ENCODE results near the gene RPRD1B. TPM values are rescaled to one million over a fixed set of nuclear protein-coding genes. Genes with fewer than 3 reads are reported as not detected.

The RPRD1B gene
- total RNA-seq, 1 experiment from 2014 or later, result 23.3 TPM

DNA sequence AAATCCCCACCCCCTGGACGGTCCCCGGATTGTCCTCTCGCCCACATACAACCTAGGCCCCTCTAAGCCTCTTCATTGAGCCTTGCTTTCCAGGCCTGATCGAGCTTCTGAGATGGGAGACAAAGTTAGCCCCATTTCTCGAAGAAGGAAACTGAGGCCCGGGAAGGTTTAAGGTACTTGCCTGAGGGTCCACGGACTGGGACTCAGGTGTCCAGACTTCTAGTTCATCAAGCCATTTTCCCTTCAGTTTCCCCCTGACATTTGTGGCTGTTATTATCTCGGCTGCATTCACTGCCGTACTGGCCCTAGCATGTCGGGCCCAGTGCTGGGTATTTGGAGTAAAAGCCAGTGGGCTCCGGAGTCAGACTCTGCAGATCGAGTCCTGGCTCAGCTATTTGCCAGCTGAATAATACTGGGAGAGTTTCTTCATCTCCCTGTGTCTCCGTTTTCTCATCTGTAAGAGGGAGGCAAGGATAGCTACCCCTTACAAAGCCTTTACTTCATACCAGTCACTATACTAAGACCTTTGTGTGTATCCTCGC, 633 bp downstream of the RPRD1B start:
- no peak for DNase-seq (ENCODE audit: extremely low read depth, low read depth)

DNA sequence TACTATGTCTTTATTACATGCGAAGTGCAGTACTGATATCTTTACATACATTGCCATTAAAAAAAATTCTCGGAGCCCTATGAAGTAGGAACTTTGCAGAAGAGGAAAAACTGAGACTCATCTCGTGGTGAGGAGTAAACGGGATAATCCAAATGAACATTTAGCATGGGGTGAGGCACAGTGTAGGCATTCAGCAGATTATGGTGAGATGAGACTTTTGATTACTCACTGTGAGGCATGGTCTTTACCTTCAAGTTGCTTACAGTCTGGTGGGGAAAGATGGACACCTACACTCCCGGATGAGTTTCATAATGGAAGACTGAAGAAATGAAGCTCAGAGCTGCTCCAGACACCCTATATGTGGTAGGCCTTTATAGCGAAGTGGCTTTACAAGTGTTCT, 1.4 kb downstream of the RPRD1B start:
- no peak for DNase-seq (ENCODE audit: extremely low read depth, low read depth)

DNA sequence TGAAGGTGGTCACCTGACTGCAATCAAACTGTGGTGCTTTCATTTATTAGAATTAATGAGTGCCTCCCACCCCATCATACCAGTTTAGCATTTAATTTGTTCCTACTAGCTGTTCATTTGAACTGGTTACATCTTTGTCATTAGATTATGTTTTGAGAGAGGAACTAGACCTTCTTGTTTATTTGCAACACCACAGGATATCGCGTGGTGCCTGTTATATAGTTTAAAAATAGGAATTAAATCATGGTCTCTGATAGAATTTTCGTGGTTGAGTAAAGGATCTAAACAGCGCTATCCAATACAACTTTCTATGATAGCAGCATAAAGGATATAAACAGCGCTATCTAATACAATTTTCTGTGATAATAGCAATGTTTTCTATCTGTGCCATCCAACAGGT, 2.8 kb downstream of the RPRD1B start:
- DNase-seq (ENCODE audit: extremely low read depth, low read depth), result no peak

DNA sequence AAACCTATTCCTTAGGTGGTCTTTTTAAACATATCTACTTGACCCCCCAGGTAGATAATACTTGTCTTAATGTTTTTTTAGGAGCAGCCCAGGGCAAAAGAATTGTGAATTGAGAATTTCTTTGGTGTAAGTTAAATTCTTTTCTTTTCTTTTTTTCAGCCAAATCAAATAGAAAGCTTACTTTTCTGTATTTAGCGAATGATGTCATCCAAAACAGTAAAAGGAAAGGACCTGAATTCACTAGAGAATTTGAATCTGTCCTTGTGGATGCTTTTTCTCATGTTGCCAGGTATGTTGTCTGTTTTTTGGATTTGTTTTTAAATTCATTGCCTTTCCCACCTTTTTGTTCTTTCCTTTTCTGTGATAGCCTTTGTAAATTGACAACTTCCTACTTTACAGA, 6.7 kb downstream of the RPRD1B start:
- DNase-seq (ENCODE audit: extremely low read depth, low read depth), result no peak

DNA sequence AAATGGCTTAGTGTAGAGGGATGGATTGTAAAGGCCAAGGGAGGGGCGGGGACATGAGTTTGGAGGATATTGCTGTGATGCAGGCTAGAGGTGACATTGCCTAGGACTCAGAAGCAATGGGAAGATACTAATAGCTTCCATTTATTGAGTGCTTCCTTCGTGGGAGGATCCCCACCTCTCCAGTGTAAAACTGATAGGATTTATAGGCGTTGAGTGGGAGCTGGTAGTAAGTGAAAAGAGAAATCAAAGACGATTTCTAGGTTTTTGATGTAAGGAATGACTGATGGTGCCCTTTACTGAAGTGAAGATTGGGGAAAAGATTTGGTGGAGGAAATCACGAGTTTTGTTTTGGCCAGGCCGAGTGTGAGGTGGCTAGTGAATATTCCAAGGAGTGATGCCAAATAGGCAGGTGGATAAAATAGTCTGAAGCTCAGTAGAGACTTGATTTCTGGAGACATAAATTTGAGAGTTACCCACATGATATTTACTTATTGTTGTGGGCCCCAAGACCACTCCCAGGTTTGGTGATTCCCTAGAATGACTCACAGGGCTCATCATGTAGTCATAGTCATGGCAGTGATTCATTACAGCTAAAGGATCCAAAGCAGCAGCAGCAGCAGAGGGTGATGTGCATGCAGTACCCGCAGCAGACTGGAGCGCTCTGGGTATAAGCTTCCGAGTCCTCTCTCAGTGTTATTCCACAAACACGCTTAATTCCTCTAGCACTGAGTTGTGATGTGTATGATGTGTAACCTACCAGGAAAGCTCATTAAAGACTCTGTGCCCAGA, 10.2 kb downstream of the RPRD1B start:
- DNase-seq (ENCODE audit: extremely low read depth, low read depth), result no peak

DNA sequence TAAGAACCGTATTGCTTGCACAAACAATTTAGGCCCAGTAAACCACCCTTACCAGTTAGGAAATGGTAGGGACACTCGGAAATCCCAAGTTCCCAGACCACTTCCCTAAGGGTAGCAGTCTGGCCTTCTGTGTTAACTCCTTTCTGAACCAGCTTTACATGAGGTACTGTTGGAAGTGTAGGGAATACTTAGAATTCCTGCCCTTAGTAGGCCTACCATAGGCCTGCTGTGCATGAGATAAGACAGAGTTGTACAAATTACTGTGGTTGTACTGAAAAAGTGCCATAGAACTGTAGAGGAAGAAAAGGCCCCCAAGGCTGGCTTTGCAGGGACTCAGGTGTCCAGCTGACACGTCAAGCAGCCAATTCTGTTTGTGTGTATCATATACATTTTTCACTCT, 11.1 kb downstream of the RPRD1B start:
- DNase-seq (ENCODE audit: extremely low read depth, low read depth), result no peak

DNA sequence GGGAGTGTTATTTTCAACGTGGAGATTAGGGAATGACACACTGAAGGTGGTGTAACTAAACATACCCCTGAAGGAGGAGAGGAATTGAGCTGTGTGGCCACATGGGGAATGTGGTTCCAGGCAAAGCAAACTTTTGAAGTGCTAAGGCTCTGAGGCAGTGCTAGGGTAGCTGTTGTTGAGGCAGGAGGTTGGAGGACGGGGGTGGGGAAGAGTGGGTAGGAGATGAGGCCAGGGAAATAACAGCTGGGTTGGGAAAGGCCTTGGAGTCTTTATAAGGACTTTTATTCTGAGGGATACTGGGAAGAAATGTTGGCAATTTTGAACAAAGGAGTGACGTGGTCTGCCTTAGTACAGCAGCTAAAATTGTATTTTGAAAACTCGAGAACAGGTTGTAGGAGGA, 13.0 kb downstream of the RPRD1B start:
- DNase-seq (ENCODE audit: extremely low read depth, low read depth), result no peak

DNA sequence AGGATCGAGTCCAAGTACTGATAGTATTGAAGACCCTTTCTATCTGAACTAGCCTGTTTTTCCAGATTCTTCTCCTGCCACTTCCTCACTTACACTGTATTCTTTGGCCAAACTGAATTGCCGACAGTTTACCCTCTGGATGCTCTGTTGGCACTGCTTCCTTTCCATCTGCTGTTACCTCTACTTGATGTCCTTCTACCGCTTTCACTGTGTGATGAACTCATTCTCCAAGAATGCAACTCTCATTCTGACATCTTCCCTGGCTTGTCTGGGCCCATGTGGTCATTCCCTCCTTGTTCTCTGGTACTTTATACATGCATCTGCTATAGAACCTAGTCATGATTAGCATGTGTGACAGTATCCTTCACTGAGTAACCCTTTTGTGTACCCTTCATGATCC, 16.3 kb downstream of the RPRD1B start:
- no peak for DNase-seq (ENCODE audit: extremely low read depth, low read depth)

DNA sequence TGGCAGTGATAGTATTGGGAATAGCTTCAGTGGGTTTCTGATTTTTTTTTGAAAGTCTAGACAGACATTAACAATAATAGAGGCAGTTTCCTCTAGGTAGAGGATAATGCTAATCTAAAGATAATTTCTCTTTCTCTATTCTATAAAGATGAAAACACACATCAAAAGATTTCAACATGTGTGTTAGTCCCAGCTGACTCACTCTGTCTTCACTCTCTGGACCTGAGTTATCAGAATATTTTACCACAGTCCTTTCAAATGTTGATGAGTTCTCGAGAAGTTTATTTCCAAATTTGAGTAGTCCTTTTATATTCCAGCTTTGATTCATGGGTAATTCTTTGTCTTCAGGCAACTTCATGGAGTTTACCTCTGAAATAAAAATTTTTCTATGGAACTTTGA, 17.1 kb downstream of the RPRD1B start:
- no peak for DNase-seq (ENCODE audit: extremely low read depth, low read depth)

DNA sequence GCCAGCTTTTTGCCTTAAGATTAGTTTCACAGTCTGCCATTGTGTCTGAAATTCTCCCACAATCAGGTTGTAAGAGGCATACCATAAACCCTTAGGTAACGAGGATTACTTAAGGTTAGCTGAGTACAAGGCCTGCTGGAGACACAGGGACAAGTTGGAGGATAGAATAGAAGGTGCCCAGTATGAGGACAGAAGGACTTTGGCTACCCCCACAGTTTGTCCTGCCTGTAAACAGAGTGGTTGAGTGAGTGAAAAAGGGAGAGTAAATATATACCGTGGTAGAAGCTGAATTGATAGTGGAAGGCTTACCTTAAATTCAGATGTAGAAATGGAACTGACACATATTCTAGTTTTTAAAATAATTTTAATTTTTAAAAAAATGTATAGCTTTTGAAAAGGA, 19.3 kb downstream of the RPRD1B start:
- no peak for DNase-seq (ENCODE audit: extremely low read depth, low read depth)

DNA sequence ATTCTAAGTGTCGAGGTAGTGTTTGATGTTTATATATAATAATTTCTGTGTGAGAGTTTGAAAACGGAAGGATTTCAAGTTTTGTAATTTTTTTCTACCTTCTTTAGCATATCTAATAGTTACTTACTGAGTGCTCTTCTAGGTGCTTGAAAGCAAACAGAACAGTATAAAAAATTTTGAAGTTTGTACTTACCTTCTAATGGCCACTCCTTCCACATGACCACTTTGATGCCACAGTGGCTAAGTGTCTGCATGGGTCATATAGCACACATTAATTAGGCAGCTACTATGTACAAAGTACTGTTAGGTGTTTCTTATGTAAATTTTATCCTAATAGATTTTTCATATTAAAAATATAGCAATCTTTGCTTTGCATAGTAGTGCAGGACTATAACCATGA, 21.1 kb downstream of the RPRD1B start:
- DNase-seq (ENCODE audit: extremely low read depth, low read depth), result no peak

DNA sequence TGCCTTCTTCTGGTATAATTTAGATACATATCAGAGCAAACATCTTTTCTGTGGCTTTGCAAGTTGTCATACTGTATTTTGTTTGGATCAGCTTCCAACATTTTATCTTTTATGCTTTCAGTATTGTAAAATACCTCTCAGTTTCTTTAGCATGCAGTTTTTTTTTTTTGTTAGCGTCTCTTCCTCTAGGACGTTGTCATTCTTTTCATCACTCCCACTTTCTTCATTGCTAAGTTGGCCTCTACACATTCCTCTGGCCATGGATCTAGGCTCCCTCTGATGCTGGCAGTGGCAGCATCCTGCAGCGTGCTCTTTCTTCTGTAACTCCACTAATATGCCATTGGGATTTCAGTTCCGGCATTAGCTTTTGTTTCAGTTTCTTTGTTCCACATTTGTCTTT, 21.7 kb downstream of the RPRD1B start:
- no peak for DNase-seq (ENCODE audit: extremely low read depth, low read depth)

DNA sequence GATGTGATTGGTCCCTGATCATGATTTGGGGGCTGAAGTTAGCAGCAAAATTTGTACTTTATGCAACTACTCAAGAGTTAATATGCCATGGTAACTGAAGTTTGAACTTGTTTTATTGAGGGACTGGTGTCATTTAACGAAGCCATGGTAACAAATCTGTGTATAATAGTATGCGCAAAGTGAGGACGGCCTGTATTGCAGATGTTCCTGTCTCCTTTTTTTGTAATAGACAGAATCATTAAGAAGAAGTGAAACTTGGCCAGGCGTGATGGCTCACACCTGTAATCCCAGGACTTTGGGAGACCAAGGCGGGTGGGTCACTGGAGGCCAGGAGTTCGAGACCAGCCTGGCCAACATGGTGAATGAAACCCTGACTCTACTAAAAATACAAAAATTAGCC, 22.3 kb downstream of the RPRD1B start:
- DNase-seq (ENCODE audit: extremely low read depth, low read depth), result no peak

DNA sequence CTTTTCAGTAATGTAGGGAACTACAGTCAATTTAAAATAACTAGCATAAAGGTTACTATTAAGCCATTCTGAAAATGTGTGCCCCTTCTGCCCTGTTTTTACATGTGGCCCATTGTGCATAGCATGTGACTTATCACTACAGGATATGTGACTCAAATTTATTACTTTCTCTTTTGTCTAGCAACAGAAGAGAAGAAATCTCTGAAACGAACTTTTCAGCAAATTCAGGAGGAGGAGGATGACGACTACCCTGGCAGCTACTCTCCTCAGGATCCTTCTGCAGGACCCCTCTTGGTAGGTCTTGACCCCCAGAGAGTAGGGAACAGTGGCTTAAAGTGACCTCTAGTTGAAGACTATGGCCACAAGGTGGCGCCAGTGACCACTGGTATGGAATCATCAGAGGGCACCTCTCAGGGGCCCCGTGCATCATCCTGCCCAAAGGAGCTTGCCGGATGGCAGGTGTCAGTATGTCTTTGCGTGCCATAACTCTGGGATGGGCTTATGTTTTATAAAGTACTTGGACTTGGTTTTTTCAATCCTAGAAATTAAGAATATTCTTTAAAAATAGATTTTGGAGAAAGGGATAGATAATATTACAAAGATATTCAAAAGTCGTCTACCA, 23.9 kb downstream of the RPRD1B start:
- peak; percentile 83 for DNase-seq (ENCODE audit: extremely low read depth, low read depth)

DNA sequence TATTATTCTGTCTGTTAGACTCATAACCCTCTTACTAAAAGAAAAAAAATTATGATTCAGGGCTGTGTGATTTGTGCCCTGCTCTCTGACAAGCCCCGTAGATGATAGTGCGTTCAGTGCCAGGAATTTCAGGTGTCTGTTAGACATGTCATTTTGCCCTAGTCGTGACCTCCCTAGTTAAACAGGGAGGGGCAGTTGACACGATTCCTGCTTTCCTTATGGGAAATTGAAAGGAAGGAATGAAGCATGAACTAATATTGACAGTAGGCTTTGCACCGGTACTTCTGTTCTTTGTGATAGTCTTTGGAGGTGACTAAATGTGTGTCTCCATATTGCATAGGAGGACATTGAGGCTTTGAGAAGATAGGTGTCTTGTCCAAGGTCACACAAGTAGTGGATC, 26.3 kb downstream of the RPRD1B start:
- DNase-seq (ENCODE audit: extremely low read depth, low read depth), result no peak

DNA sequence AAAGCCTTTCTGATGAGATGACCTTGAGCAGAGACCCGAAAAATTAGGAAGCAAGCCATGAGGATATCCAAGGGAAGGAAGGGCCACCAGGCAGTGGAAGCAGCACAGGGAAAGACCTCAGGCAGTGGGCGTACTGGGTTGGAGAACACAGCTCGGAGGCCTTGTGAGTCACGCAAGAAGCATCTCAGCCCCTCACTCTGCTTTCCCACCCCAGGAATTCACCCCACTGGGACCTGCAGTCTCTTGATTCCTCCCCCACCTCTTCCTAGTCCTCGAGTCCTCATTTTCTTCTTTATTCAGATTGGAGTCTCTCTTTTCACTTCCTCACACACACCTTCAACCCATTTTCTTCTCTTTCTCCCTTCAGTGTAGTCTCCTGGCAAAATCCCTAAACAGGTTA, 27.0 kb downstream of the RPRD1B start:
- DNase-seq (ENCODE audit: extremely low read depth, low read depth), result no peak

DNA sequence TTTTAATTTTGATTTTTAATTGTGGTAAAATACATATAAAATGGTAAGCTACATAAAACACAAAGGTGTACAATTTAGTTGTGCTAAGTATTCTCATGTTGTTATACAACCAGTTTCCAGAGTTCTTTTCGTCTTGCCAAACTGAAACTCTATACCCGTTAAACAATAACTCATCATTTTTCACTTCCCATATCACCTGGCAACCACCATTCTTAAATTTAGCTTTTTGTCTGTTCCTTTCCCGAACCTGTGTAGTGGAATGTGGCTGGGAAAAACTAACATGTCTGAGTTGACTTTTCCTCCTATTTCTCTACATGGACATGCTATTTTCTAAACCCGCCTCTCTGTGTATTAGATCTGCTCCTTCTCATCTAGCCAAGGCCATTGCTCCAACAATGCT, 27.6 kb downstream of the RPRD1B start:
- no peak for DNase-seq (ENCODE audit: extremely low read depth, low read depth)

DNA sequence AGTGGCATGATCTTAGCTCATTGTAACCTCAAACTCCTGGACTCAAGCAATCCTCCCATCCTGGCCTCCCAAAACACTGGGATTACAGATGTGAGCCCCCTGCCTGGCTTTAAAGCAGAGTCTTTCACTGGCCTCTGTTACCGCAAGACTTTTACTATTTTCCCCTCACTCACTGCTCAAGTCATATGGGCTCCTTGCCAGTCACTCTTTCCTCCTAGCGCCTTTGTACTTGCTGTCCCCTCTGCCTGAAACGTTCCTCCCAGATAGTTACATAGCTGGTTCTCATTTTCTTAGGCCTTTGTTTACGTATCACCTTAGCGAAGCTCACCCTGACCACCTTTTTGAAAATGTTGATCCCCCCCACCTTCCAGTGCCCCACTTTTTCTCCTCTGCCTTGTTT, 29.3 kb downstream of the RPRD1B start:
- DNase-seq (ENCODE audit: extremely low read depth, low read depth), result no peak

DNA sequence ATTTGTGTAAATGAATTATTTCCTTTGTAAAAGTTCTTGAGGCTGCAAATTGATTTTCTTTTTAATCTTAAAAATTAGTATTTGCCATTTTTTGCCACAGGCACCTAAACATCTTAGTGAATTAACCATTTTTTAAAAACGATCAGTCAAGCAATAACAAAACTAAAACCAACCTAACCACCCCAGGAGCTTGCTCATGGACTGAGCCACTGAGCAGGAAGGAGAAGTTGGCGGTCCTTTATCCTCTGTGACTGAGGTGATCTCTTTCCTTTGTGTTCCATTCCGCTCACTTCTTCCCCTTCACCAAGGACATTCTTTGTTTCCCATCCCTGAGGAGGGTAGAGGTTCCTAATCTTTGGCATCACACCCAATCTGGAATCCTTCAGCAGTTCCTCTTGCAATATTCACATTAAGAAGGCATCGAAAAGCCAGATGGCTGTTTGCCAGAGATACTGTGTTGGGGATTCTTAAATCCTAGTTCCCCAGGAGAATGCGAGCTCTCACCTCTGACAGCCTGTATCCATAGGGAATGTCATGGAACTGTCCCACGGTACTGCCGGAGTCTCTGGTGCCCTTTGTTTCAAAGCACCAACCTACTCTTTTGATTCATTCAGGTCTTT, 30.5 kb downstream of the RPRD1B start:
- DNase-seq (ENCODE audit: extremely low read depth, low read depth), result no peak

DNA sequence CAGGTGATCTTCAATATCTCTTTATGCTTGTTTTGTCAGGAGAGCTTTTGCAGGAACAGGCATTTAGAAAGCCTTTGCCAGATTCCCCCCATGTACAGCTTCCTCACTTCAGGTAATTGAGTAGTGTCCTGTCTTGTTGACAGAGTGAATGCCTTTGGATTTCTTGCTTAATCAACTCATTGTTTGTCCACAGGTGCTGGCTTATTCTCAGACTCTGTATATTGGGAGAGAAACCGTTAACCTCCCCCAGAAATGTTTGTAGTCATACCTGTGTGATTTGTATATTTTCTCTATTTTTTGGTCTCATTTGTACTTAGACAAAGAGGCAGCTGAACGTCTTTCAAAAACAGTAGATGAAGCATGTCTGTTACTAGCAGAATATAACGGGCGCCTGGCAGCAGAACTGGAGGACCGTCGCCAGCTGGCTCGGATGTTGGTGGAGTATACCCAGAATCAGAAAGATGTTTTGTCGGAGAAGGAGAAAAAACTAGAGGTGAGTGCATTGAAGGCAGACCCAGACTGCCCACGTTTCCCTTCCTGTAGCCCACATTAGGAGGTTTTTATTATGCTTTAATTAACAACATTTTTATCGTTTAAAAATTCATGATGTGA, 32.3 kb downstream of the RPRD1B start:
- no peak for DNase-seq (ENCODE audit: extremely low read depth, low read depth)

DNA sequence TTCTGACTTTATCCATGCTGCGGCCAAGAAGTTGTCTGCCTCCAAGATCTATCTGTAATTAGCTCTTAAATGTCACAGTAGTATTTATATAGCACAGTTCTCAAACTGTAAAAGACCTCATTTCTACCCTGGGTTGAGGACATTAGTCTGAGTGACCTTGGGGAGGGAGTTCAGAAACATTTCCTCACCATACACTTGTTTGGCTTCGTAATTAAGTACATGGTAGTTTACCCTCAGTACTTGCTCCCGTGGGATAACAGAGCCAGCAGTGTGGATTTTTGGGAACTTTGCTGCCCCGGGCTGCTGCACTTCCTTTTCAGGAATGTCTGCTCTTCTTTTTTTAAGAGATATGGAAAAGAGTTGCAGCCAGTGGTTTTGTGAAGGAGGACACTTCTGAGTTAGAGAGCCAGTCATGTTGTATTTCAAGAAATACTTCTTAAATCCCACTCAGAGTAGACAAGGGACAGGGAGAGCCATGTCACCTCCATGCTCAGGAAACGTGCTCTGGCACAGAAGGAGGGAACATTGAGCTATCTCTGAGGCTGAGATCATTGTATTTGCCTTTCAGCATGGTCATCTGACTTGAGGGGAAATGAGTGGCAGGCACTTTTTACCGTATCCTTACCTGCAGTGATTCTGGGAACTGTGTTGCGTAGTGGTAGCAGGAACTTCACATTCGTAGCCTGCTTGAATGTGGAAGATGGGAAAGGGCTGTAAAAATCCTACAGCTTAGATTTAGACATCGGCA, 33.6 kb downstream of the RPRD1B start:
- DNase-seq (ENCODE audit: extremely low read depth, low read depth), result no peak
